ENCODE results near the gene ZSCAN31. TPM values are rescaled to one million over a fixed set of nuclear protein-coding genes. Genes with fewer than 3 reads are reported as not detected.

Gene ZSCAN31
- 1 to 10 TPM; 5.5 to 9.2 TPM for polyA plus RNA-seq

DNA sequence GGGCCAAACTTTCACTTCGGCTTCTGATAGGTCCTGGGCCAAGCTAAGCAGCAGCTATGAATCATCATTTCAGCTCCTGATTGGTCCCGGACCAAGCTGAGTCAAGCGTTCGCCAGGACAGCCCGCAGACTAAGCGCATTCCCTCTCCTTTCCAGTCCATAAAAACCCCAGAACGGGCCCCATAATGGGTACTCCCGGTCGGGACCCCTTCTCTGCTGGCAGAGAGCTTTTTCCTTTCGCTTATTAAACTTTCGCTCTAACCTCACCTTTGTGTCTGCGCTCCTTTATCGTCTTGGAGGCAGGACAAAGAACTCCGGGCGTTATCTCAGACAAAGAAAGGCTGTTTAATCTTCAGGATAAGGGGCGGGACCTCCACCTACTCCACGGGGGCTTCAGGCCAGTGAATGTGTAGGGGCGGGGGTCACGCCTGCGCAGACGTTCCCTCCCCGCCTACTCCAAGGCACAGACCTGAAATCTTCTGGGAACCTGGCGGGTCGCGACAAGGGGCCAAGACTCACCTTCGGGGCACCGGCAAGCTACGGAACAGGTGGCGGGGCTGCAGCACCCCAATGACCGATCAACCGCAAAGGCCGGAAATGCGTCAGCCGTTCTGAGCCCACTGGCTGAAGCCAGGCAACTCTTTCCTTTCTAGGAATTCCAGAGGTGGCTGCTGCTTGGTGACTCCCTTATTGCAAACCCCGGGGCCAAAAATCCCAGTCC lies at the start of gene ZSCAN31:
ZSCAN31 (minus strand) TSS at position 585 of the 720 bp plus-strand sequence. CDS start 6,465 bp downstream, outside the sequence.
- Histone ChIP-seq H3K36me3 (ENCODE audit: control insufficient read depth in 2 of 2, insufficient read depth in 2 of 2, low read length in 1 of 2) (no peaks in the 10 kb centered on the region), H3K4me3 (ENCODE audit: low read depth in 1 of 2, low read length in 2 of 2) (peak within 1 kb of the TSS; percentile 76), H3K4me1 (ENCODE audit: control insufficient read depth in 2 of 2, insufficient read depth in 2 of 2, low read length in 1 of 2) (no peaks in the 10 kb centered on the region), H3K27ac (ENCODE audit: low read depth in 2 of 2, low read length in 1 of 2) (peak within 1 kb of the TSS; percentile 98 to 99), H3K27me3 (ENCODE audit: control insufficient read depth in 1 of 2, insufficient read depth in 2 of 2, low read length in 2 of 2) (no peaks in the 10 kb centered on the region), H3K9me3 (ENCODE audit: control insufficient read depth in 2 of 2, insufficient read depth in 1 of 2, low read depth in 1 of 2, low read length in 1 of 2) (no peaks in the 10 kb centered on the region)
- 0 to 1% methylated on average over 35 of the region's 35 CpGs for WGBS, 2 donors

GRCh38 chr6:28384143-28384533 lies 48.2 kb upstream of the ZSCAN31 start:
- Histone ChIP-seq H3K36me3 (ENCODE audit: control insufficient read depth in 2 of 2, insufficient read depth in 2 of 2, low read length in 1 of 2) (peaks cover 0 to 2% of the 10 kb centered on the region in 2 donors), H3K4me1 (ENCODE audit: control insufficient read depth in 2 of 2, insufficient read depth in 2 of 2, low read length in 1 of 2) (no peaks in the 10 kb centered on the region), H3K27me3 (ENCODE audit: control insufficient read depth in 1 of 2, insufficient read depth in 2 of 2, low read length in 2 of 2) (no peaks in the 10 kb centered on the region), H3K9me3 (ENCODE audit: control insufficient read depth in 2 of 2, insufficient read depth in 1 of 2, low read depth in 1 of 2, low read length in 1 of 2) (no peaks in the 10 kb centered on the region), H3K4me3 (ENCODE audit: low read depth in 1 of 2, low read length in 2 of 2) (no peak overlapping the region), H3K27ac (ENCODE audit: low read depth in 2 of 2, low read length in 1 of 2) (no peak overlapping the region)
- 71 to 79% methylated on average over 2 of the region's 2 CpGs for WGBS, 2 donors

DNA sequence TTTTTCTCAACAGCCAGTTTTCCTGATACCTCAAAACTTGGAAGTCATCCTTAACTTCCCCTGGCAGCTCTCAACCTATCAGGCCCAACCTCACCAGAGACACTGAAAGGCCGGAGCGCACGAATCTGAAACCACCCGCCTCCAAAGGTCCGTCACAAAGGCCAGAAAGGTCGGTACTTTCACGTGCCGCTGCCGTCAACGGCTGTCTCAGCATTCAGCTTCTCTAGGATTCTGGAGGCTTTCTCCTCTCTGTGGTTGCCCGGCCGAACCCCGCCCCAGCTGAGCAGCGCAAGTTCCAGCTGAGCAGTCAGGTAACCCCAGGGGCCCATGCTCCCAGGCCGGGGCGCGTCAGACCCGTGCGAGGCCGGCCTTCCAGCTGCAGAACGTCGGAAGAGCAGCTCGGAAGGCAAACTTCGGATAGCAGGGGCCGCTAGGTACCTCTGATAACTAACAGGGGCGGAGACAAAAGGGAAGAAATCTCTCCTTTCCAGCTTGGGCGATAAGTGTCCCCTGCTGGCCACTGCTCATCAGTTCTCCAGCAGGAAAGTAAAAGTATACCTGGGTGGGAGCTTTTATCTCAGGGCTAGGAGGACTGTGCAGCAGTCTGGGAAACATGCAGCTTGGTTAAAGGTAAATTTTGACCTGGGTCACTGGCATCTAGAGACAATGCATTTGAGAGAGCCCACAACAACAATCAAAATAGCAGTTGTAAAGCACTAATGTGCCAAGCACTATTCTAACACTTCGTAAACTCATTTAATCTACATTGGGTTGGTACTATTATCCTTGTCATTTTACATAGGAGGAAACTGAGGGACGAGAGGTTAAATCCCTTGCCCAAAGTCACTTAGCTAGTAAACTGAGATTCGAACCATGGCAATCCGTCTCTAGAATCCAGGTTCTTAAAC lies 47.5 kb upstream of the ZSCAN31 start:
- Histone ChIP-seq H3K27ac (ENCODE audit: low read depth in 2 of 2, low read length in 1 of 2) (peak overlapping the region; percentile 62 to 81), H3K9me3 (ENCODE audit: control insufficient read depth in 2 of 2, insufficient read depth in 1 of 2, low read depth in 1 of 2, low read length in 1 of 2) (no peaks in the 10 kb centered on the region), H3K4me1 (ENCODE audit: control insufficient read depth in 2 of 2, insufficient read depth in 2 of 2, low read length in 1 of 2) (no peaks in the 10 kb centered on the region), H3K27me3 (ENCODE audit: control insufficient read depth in 1 of 2, insufficient read depth in 2 of 2, low read length in 2 of 2) (no peaks in the 10 kb centered on the region), H3K36me3 (ENCODE audit: control insufficient read depth in 2 of 2, insufficient read depth in 2 of 2, low read length in 1 of 2) (peaks cover 0 to 2% of the 10 kb centered on the region in 2 donors), H3K4me3 (ENCODE audit: low read depth in 1 of 2, low read length in 2 of 2) (peak overlapping the region; percentile 47 to 57)
- 19 to 22% methylated on average over 31 of the region's 31 CpGs for WGBS, 2 donors

DNA sequence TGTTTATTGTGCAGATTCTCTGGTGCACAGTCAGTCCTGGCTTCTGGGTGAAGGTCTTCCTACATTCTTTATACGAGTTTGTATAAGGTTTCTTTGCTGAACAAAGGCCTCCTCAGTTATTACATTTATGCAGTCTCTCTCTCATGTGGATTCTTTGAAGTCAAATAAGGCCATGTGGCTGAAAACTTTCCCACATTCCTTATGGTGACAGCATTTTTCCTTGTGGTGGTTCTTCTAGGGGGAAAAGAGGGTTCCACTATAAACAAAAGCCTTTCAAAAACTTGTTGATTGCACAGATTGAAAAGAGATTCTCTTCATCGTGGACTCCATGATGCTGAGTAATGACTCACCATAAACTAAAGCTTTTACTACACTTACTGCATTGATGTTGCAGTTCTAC lies 44.4 kb upstream of the ZSCAN31 start:
- Histone ChIP-seq H3K9me3 (ENCODE audit: control insufficient read depth in 2 of 2, insufficient read depth in 1 of 2, low read depth in 1 of 2, low read length in 1 of 2) (no peaks in the 10 kb centered on the region), H3K4me1 (ENCODE audit: control insufficient read depth in 2 of 2, insufficient read depth in 2 of 2, low read length in 1 of 2) (no peaks in the 10 kb centered on the region), H3K4me3 (ENCODE audit: low read depth in 1 of 2, low read length in 2 of 2) (no peak overlapping the region), H3K36me3 (ENCODE audit: control insufficient read depth in 2 of 2, insufficient read depth in 2 of 2, low read length in 1 of 2) (peaks cover 0 to 2% of the 10 kb centered on the region in 2 donors), H3K27ac (ENCODE audit: low read depth in 2 of 2, low read length in 1 of 2) (no peak overlapping the region), H3K27me3 (ENCODE audit: control insufficient read depth in 1 of 2, insufficient read depth in 2 of 2, low read length in 2 of 2) (no peaks in the 10 kb centered on the region)
- 87 to 93% methylated on average over 2 of the region's 2 CpGs for WGBS, 2 donors

GRCh38 chr6:28378644-28379043 lies 42.7 kb upstream of the ZSCAN31 start:
- H3K27ac ChIP-seq (ENCODE audit: low read depth in 2 of 2, low read length in 1 of 2): no peak overlapping the region
- peaks cover 0 to 2% of the 10 kb centered on the region in 2 donors for H3K36me3 ChIP-seq (ENCODE audit: control insufficient read depth in 2 of 2, insufficient read depth in 2 of 2, low read length in 1 of 2)
- H3K27me3 ChIP-seq (ENCODE audit: control insufficient read depth in 1 of 2, insufficient read depth in 2 of 2, low read length in 2 of 2): no peaks in the 10 kb centered on the region
- H3K4me1 ChIP-seq (ENCODE audit: control insufficient read depth in 2 of 2, insufficient read depth in 2 of 2, low read length in 1 of 2): no peaks in the 10 kb centered on the region
- no peak overlapping the region for H3K4me3 ChIP-seq (ENCODE audit: low read depth in 1 of 2, low read length in 2 of 2)
- no peaks in the 10 kb centered on the region for H3K9me3 ChIP-seq (ENCODE audit: control insufficient read depth in 2 of 2, insufficient read depth in 1 of 2, low read depth in 1 of 2, low read length in 1 of 2)

DNA sequence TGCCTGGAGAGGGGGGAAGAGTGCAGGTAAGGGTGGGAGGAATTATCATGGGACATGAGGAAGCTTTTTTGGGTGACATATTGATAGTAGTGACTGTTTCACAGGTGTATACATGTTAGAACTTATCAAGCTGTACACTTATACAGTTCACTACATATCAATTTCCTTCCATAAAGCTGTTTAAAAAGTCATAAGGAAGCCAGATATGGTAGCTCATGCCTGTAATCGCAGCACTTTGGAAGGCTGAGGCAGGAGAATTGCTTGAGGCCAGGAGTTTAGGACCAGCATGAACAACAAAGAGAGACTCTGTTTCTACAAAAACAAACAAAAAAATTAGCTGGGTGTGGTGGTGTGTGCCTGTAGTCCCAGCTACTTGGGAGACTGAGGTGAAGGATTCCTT lies 41.9 kb upstream of the ZSCAN31 start:
- Histone ChIP-seq H3K27ac (ENCODE audit: low read depth in 2 of 2, low read length in 1 of 2) (no peak overlapping the region), H3K27me3 (ENCODE audit: control insufficient read depth in 1 of 2, insufficient read depth in 2 of 2, low read length in 2 of 2) (no peaks in the 10 kb centered on the region), H3K4me1 (ENCODE audit: control insufficient read depth in 2 of 2, insufficient read depth in 2 of 2, low read length in 1 of 2) (no peaks in the 10 kb centered on the region), H3K4me3 (ENCODE audit: low read depth in 1 of 2, low read length in 2 of 2) (no peak overlapping the region), H3K36me3 (ENCODE audit: control insufficient read depth in 2 of 2, insufficient read depth in 2 of 2, low read length in 1 of 2) (peaks cover 0 to 2% of the 10 kb centered on the region in 2 donors), H3K9me3 (ENCODE audit: control insufficient read depth in 2 of 2, insufficient read depth in 1 of 2, low read depth in 1 of 2, low read length in 1 of 2) (no peaks in the 10 kb centered on the region)
- 99 to 100% methylated on average over 1 of the region's 1 CpG for WGBS, 2 donors

DNA sequence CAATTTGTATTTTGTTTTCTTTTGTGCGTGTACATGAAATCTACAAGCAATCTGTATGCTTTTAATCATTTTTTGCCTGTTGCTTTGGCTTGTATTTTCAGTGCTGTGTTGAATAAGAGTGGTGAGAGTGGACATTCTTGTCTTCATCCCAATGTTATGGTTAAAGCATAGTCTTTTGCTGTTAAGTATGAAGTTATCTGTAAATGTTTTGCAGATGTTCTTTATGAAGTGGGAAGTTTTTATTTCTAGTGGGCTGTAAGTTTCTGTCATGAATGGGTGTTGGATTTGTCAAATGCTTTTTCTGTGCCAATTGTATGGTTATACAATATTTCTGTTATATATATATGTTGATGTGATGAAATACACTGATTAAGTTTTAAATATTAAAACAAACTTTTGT lies 38.0 kb upstream of the ZSCAN31 start:
- H3K36me3 ChIP-seq (ENCODE audit: control insufficient read depth in 2 of 2, insufficient read depth in 2 of 2, low read length in 1 of 2): no peaks in the 10 kb centered on the region
- no peaks in the 10 kb centered on the region for H3K9me3 ChIP-seq (ENCODE audit: control insufficient read depth in 2 of 2, insufficient read depth in 1 of 2, low read depth in 1 of 2, low read length in 1 of 2)
- no peak overlapping the region for H3K4me3 ChIP-seq (ENCODE audit: low read depth in 1 of 2, low read length in 2 of 2)
- no peak overlapping the region for H3K27ac ChIP-seq (ENCODE audit: low read depth in 2 of 2, low read length in 1 of 2)
- no peaks in the 10 kb centered on the region for H3K27me3 ChIP-seq (ENCODE audit: control insufficient read depth in 1 of 2, insufficient read depth in 2 of 2, low read length in 2 of 2)
- 93 to 95% methylated on average over 1 of the region's 1 CpG for WGBS, 2 donors
- no peaks in the 10 kb centered on the region for H3K4me1 ChIP-seq (ENCODE audit: control insufficient read depth in 2 of 2, insufficient read depth in 2 of 2, low read length in 1 of 2)

DNA sequence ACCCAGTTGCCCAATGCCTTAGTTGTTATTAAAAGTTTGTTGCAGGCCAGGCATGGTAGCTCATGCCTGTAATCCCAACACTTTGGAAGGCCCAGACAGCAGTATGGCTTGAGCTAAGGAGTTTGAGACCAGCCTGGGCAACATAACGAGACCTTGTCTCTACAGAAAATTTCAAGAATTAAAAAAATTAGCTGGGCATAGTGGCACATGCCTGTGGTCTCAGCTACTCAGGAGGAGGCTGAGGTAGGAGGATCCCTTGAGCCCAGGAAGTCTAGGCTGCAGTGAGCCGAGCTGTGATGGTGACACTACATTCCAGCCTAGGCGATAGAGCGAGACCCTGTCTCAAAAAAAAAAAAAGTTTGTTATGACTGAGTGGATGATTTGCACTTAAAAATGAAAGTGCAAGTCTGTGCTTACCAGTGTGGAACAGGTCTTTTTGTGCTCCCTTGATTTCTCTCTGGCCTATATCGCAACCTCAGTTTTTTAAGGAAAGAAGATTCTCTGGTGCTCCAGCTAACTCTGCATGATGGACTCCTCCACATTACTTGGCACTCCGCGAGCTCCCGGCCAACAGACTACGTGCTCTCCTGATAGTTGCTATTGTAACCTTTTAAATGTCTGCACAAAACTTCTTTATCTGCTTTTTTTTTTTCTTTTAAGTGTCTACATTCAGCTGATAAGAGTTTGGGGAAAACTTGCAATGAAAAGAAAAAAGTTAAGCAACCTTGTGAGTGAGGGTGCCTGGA lies 35.9 kb upstream of the ZSCAN31 start:
- no peak overlapping the region for H3K4me3 ChIP-seq (ENCODE audit: low read depth in 1 of 2, low read length in 2 of 2)
- H3K36me3 ChIP-seq (ENCODE audit: control insufficient read depth in 2 of 2, insufficient read depth in 2 of 2, low read length in 1 of 2): no peaks in the 10 kb centered on the region
- H3K27me3 ChIP-seq (ENCODE audit: control insufficient read depth in 1 of 2, insufficient read depth in 2 of 2, low read length in 2 of 2): no peaks in the 10 kb centered on the region
- no peaks in the 10 kb centered on the region for H3K4me1 ChIP-seq (ENCODE audit: control insufficient read depth in 2 of 2, insufficient read depth in 2 of 2, low read length in 1 of 2)
- no peaks in the 10 kb centered on the region for H3K9me3 ChIP-seq (ENCODE audit: control insufficient read depth in 2 of 2, insufficient read depth in 1 of 2, low read depth in 1 of 2, low read length in 1 of 2)
- 89% methylated on average over 9 of the region's 9 CpGs for WGBS, 2 donors
- H3K27ac ChIP-seq (ENCODE audit: low read depth in 2 of 2, low read length in 1 of 2): no peak overlapping the region

DNA sequence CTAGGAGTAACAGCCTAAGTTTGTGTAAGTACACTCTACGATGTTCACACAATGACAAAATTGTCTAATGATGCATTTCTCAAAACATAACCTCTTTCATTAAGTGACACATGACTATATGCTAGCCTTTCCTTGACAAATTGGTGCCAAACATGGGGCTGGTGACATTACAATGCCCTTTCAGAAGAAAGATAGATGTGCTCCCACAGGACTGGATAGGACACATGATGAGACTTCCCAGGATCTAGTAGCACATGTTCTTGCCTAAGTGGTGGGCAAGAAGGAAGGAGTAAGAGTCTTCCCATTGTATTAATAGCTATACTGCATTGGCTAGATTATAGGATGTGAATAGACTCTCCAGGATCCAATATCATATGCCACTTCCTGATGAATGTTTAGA lies 35.3 kb upstream of the ZSCAN31 start:
- Histone ChIP-seq H3K4me1 (ENCODE audit: control insufficient read depth in 2 of 2, insufficient read depth in 2 of 2, low read length in 1 of 2) (no peaks in the 10 kb centered on the region), H3K4me3 (ENCODE audit: low read depth in 1 of 2, low read length in 2 of 2) (no peak overlapping the region), H3K9me3 (ENCODE audit: control insufficient read depth in 2 of 2, insufficient read depth in 1 of 2, low read depth in 1 of 2, low read length in 1 of 2) (no peaks in the 10 kb centered on the region), H3K27ac (ENCODE audit: low read depth in 2 of 2, low read length in 1 of 2) (no peak overlapping the region), H3K27me3 (ENCODE audit: control insufficient read depth in 1 of 2, insufficient read depth in 2 of 2, low read length in 2 of 2) (no peaks in the 10 kb centered on the region), H3K36me3 (ENCODE audit: control insufficient read depth in 2 of 2, insufficient read depth in 2 of 2, low read length in 1 of 2) (no peaks in the 10 kb centered on the region)
- 90 to 97% methylated on average over 1 of the region's 1 CpG for WGBS, 2 donors
